Stimulated activated naive CD8-positive, alpha-beta T cell treated with anti-CD3 and anti-CD28 coated beads, Interleukin-15, Interleukin-2, amounts not matched to agents 100 ng/mL and 50 ng/mL, for 24 hours (primary cell): Measurements from ENCODE around the gene SYCP2L.
"Not testable (repeated sequence)": the region's sequence is repeated elsewhere in the genome, so short reads cannot be mapped to it uniquely, and the experiment has no call there.

Experiments
- H3K27ac Mint-ChIP-seq: one replicate; pipeline ENCODE4 v1.8.0; 2021; ENCODE audit warnings: mild to moderate bottlenecking, mixed read lengths
- H3K27me3 Mint-ChIP-seq: one replicate; pipeline ENCODE4 v1.8.0; 2021; ENCODE audit warnings: mixed read lengths
- H3K36me3 Mint-ChIP-seq: one replicate; pipeline ENCODE4 v1.8.0; 2021; ENCODE audit warnings: low read depth, mixed read lengths
- H3K4me1 Mint-ChIP-seq: one replicate; pipeline ENCODE4 v1.8.0; 2021; ENCODE audit warnings: low read depth, mixed read lengths
- H3K4me3 Mint-ChIP-seq: one replicate; pipeline ENCODE4 v1.8.0; 2021; ENCODE audit warnings: mild to moderate bottlenecking, mixed read lengths
- H3K9me3 Mint-ChIP-seq: one replicate; pipeline ENCODE4 v1.8.0; 2021; ENCODE audit warnings: mixed read lengths

SYCP2L gene

DNA sequence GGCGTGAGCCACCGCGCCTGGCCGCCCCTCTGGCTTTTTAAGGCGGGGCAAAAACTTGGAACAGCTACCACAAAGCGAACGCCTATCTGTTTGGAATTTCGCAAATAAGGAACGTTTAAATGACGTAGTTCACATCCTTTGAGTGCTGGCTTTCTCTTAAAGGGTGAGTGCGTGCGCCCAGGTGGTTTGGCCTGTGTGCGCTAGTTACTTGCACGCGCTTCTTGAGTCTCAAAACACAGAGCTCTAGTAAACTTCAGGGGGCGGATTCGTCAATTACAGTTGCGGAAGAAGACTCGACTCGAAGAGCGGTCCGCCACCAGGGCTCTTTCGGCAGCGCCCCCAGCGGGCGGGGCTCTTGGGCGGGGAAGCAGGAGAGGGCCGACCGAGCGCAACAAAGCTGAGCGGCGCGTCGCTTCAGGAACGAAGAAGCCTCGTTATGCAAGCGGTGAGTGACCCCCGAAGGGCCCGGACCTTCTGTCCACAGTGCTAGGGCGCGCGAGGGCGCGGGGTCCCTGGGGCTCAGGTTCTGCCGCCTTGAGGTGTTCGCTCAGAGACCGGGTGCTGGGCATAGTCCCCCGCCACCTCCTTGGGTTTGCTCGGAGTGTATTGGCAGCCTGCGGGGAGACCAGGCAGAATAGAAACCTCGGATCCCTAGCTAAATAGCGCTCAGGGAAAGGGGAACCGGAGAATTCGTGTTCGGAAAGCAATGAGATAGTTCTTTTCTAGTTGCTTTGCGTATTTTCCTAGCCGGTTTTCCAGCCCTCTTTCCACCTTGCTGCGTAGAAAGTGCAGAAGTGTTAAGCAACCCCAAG is at the start of gene SYCP2L:
SYCP2L (plus strand) TSS at position 362 of the 812 bp plus-strand sequence; CDS start at position 437, 75 bp downstream.
- peaks cover 9% of the 10 kb centered on the region for H3K4me1 Mint-ChIP-seq
- no peak within 1 kb of the TSS for H3K27ac Mint-ChIP-seq
- peak within 1 kb of the TSS; percentile 66 for H3K4me3 Mint-ChIP-seq
- no peaks in the 10 kb centered on the region for H3K9me3 Mint-ChIP-seq
- no peaks in the 10 kb centered on the region for H3K36me3 Mint-ChIP-seq
- H3K27me3 Mint-ChIP-seq, result peaks cover 79% of the 10 kb centered on the region

DNA sequence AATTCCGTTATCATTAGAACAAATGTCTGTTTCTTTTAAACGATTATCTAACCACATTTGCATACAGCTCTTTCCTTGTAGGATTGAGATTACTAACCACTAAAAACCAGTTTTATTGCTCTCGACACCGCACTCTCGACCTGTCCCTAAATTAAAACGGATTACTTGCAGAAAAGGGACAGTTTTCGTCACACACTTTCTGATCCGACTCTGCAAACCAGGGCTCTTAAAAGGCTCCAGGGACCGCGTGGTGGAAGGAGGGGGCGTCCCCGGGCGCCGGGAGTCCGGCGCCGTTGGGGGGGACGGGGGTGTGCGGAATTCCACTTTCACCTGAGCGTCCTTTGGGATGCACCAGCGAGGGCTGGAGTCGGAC is 49.2 kb upstream of the SYCP2L start:
- peaks cover 25% of the 10 kb centered on the region for H3K4me1 Mint-ChIP-seq
- H3K9me3 Mint-ChIP-seq, result no peaks in the 10 kb centered on the region
- H3K36me3 Mint-ChIP-seq, result peaks cover 3% of the 10 kb centered on the region
- peaks cover 52% of the 10 kb centered on the region for H3K27me3 Mint-ChIP-seq
- peak overlapping the region; percentile 84 for H3K4me3 Mint-ChIP-seq
- peak overlapping the region; percentile 34 for H3K27ac Mint-ChIP-seq

- Mint-ChIP-seq H3K4me1 (peaks cover 25% of the 10 kb centered on the region), H3K9me3 (no peaks in the 10 kb centered on the region), H3K27ac (peak within 1 kb of the TSS; percentile 97), H3K36me3 (peaks cover 3% of the 10 kb centered on the region), H3K27me3 (peaks cover 52% of the 10 kb centered on the region), H3K4me3 (peak within 1 kb of the TSS; percentile 84)
These were observed 48.7 kb upstream of the SYCP2L start, which contains the start of gene MAK for GRCh38 chr6:10837995-10838793. MAK (minus strand) TSS chr6:10838539; CDS start chr6:10830648, 7,891 bp downstream.

- Mint-ChIP-seq H3K36me3 (peaks cover 3% of the 10 kb centered on the region), H3K27me3 (peaks cover 59% of the 10 kb centered on the region), H3K4me1 (peaks cover 25% of the 10 kb centered on the region), H3K9me3 (no peaks in the 10 kb centered on the region), H3K4me3 (peak overlapping the region; percentile 84), H3K27ac (peak overlapping the region; percentile 97)
These were observed 48.0 kb upstream of the SYCP2L start for GRCh38 chr6:10838794-10839333.

- H3K27me3 Mint-ChIP-seq, result peaks cover 30% of the 10 kb centered on the region
These were observed 43.3 kb upstream of the SYCP2L start for GRCh38 chr6:10843554-10843953.

DNA sequence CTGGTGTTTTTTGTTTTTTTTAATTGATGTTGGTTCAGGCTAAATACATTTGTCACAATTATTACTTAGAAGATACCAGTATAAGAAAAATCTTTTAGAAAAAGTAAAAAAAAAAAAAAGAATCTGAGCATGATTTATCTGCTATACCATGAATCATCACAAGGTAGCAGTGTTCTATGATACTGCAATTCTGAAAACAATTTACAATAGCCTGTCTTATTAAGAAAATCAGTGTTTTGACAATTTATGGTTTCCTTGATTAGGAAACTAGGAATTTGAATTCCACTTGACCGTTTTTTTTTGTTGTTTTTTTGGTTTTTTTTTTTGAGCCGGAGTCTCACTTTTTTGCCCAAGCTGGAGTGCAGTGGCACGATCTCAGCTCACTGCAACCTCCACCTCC is 39.2 kb upstream of the SYCP2L start:
- H3K27ac Mint-ChIP-seq, result no peak overlapping the region
- H3K27me3 Mint-ChIP-seq, result peaks cover 12% of the 10 kb centered on the region
- no peaks in the 10 kb centered on the region for H3K36me3 Mint-ChIP-seq
- H3K4me1 Mint-ChIP-seq, result no peaks in the 10 kb centered on the region
- H3K9me3 Mint-ChIP-seq, result no peaks in the 10 kb centered on the region
- H3K4me3 Mint-ChIP-seq, result no peak overlapping the region

More at GRCh38 chr6:10843554-10843953, 43.3 kb upstream of the SYCP2L start:
- Mint-ChIP-seq H3K9me3 (no peaks in the 10 kb centered on the region), H3K4me3 (no peak overlapping the region), H3K36me3 (no peaks in the 10 kb centered on the region), H3K4me1 (peaks cover 10% of the 10 kb centered on the region), H3K27ac (no peak overlapping the region)

DNA sequence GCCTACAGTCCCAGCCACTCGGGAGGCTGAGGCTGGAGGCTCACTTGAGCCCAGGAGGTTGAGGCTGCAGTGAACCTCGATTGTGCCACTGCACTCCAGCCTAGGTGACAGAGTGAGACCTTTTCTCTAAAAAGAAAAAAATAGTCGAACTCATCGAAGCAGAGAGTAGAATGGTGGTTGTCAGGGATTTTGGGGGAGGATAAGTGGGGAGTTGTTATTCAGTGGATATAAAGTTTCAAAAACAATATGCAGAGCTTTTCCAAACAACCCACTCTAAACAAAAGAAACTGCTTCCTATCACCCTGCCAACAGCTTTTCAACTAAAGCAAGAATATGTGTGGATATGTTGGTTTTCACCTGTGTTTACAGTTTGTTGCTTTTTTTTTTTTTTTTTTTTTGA is 37.0 kb upstream of the SYCP2L start:
- no peaks in the 10 kb centered on the region for H3K36me3 Mint-ChIP-seq
- H3K9me3 Mint-ChIP-seq, result peaks cover 13% of the 10 kb centered on the region
- H3K4me1 Mint-ChIP-seq, result no peaks in the 10 kb centered on the region
- no peak overlapping the region for H3K27ac Mint-ChIP-seq
- H3K27me3 Mint-ChIP-seq, result peaks cover 10% of the 10 kb centered on the region
- H3K4me3 Mint-ChIP-seq, result no peak overlapping the region

- Mint-ChIP-seq H3K4me1 (no peaks in the 10 kb centered on the region), H3K9me3 (peaks cover 13% of the 10 kb centered on the region), H3K4me3 (no peak overlapping the region), H3K27ac (no peak overlapping the region), H3K36me3 (no peaks in the 10 kb centered on the region), H3K27me3 (peaks cover 10% of the 10 kb centered on the region)
These were observed 36.1 kb upstream of the SYCP2L start for GRCh38 chr6:10850728-10851127.

DNA sequence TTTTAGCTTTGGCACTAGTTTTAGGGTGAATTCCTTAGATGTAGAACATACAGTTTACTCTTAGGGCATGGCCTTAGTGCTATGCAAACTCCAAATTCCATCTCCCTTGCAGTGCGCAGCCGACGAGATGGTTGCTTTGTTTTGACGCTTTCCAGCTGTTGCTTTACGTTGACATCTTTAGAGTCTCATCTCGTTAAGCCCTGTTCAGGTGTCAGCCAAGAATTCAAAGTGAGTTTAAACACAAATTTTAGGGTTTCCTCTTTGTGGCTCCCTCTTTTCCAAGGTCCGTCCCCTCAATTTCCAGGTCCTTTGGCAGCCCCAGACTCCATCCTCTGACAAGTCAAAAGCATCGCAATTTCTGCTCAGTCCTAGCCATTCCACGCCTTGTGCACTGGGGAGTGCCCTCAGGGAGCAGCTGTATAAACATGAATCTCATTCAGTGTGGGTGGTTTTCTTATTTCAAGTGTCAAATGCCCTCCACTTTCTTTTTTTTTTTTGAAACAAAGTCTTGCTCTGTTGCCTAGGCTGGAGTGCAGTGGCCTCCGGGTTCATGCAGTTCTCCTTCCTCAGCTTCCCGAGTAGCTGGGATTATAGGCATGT is 34.4 kb upstream of the SYCP2L start:
- H3K27me3 Mint-ChIP-seq, result peaks cover 10% of the 10 kb centered on the region
- H3K27ac Mint-ChIP-seq, result no peak overlapping the region
- H3K9me3 Mint-ChIP-seq, result peaks cover 13% of the 10 kb centered on the region
- no peaks in the 10 kb centered on the region for H3K4me1 Mint-ChIP-seq
- H3K4me3 Mint-ChIP-seq, result no peak overlapping the region
- H3K36me3 Mint-ChIP-seq, result no peaks in the 10 kb centered on the region

- Mint-ChIP-seq H3K9me3 (peaks cover 13% of the 10 kb centered on the region), H3K27me3 (peaks cover 10% of the 10 kb centered on the region)
- H3K4me3 Mint-ChIP-seq, H3K4me1 Mint-ChIP-seq, H3K36me3 Mint-ChIP-seq, H3K27ac Mint-ChIP-seq: not testable (repeated sequence)
These were observed 33.0 kb upstream of the SYCP2L start for GRCh38 chr6:10853849-10854300.

DNA sequence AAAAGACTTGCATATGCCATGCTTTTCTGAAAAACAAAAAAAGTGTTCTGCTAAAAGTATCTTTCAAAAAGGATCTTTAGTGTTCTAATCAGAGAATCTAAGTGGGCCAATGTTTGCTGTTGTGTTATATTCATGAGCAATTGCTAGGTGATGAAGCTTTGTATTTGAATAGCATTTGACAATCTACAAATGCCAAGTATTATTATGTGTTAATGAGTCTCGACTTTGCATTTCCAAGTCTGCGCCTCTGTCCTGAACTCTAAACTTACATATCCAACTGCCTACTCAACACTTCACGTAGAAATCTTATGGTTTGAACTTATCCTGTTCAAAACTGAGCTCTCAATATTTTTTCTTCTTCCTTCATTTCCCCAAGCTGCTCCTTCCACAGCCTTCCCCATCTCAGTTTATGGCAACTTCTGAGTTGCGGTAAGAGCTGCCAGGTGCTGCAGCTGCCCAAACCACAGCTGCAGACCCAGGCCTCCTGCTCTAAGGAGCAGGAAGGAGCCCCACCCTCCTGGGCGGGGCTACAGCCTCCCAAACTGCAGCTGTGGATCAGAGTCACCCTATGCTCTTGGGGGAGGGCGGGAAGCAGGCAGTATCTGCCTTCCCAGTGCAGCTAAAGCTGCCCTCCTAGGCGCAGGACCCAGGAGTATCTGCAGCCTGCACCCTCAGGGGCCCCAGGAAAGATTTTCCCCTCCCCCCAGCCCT is 31.8 kb upstream of the SYCP2L start:
- Mint-ChIP-seq H3K4me1 (no peaks in the 10 kb centered on the region), H3K36me3 (no peaks in the 10 kb centered on the region), H3K4me3 (no peak overlapping the region), H3K27ac (no peak overlapping the region), H3K9me3 (peaks cover 13% of the 10 kb centered on the region), H3K27me3 (peaks cover 10% of the 10 kb centered on the region)

DNA sequence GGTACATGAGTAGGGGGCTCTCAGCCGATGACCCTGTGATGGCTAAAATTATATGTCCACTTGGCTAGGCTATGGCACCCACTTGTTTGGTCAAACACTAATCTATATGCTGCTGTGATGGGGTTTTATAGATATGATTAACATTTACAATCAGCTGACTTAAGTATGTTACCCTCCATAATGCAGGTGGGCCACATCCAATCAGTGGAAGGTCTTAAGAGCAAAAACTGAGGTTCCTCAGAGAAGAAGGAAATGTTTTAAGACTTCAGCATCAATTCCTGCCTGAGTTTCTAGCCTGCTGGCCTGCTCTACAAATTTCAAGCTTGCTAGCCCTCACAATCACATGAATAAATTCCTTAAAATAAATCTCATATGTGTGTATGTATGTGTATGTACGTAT is 29.6 kb upstream of the SYCP2L start:
- Mint-ChIP-seq H3K27me3 (peaks cover 10% of the 10 kb centered on the region), H3K27ac (no peak overlapping the region), H3K36me3 (no peaks in the 10 kb centered on the region), H3K4me1 (no peaks in the 10 kb centered on the region), H3K4me3 (no peak overlapping the region), H3K9me3 (peaks cover 13% of the 10 kb centered on the region)

DNA sequence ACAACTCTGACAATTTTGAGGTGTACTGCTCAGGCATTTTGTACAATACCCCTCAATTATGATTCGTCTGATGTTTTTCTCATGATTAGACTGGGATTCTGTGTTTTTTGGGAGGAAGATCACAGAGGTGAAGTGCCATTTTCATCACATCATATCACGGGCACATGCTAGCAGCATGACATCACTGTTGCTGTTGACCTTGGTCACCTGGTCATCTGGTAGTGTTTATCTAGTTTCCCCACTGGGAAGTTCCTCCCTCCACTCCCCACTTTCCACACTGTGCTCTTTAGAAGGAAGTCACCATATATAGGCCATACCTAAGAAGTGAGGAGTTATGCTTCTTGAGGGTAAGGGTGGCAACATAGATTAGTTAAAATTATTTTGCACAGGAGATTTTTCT is 25.8 kb upstream of the SYCP2L start:
- Mint-ChIP-seq H3K27ac (no peak overlapping the region), H3K4me1 (no peaks in the 10 kb centered on the region), H3K9me3 (no peaks in the 10 kb centered on the region)

GRCh38 chr6:10862361-10862760 is 24.5 kb upstream of the SYCP2L start:
- H3K27ac Mint-ChIP-seq, result no peak overlapping the region
- H3K9me3 Mint-ChIP-seq, result no peaks in the 10 kb centered on the region

More for the DNA sequence above, 25.8 kb upstream of the SYCP2L start:
- Mint-ChIP-seq H3K27me3 (no peaks in the 10 kb centered on the region), H3K36me3 (no peaks in the 10 kb centered on the region), H3K4me3 (no peak overlapping the region)

More at GRCh38 chr6:10862361-10862760, 24.5 kb upstream of the SYCP2L start:
- Mint-ChIP-seq H3K4me3 (no peak overlapping the region), H3K4me1 (no peaks in the 10 kb centered on the region), H3K36me3 (no peaks in the 10 kb centered on the region), H3K27me3 (no peaks in the 10 kb centered on the region)
